ENCODE results near the gene TMX3. TPM values are rescaled to one million over a fixed set of nuclear protein-coding genes. Genes with fewer than 3 reads are reported as not detected.

Gene TMX3
- total and polyA plus RNA-seq, 8 donors = 48.3 to 98.7 (median 85.5) TPM

GRCh38 chr18:68757126-68757525 is 42.2 kb upstream of the TMX3 start:
- DNase-seq (no peak), ATAC-seq (no peak)
- peaks cover 0 to 13% of the 10 kb centered on the region in 2 donors for H3K9me3 ChIP-seq
- H3K27me3 ChIP-seq = no peaks in the 10 kb centered on the region
- no peaks in the 10 kb centered on the region for H3K36me3 ChIP-seq
- no peak overlapping the region for H3K27ac ChIP-seq
- TF ChIP-seq CTCF (IDR thresholded peaks at IDR 0.05) = no peak
- no peaks in the 10 kb centered on the region for H3K4me1 ChIP-seq
- no peak overlapping the region for H3K4me3 ChIP-seq
- intact Hi-C loops (cut with DNase I) = no loop called here

GRCh38 chr18:68742206-68742605 is 27.3 kb upstream of the TMX3 start:
- no peak for TF ChIP-seq CTCF (IDR thresholded peaks at IDR 0.05)
- no peaks in the 10 kb centered on the region for H3K9me3 ChIP-seq
- intact Hi-C loops (cut with DNase I) = no loop called here
- H3K27ac ChIP-seq = no peak overlapping the region
- no peak overlapping the region for H3K4me3 ChIP-seq
- no peaks in the 10 kb centered on the region for H3K36me3 ChIP-seq
- no peaks in the 10 kb centered on the region for H3K27me3 ChIP-seq
- no peaks in the 10 kb centered on the region for H3K4me1 ChIP-seq
- ATAC-seq = no peak
- no peak for DNase-seq

- Histone ChIP-seq H3K4me1 (no peaks in the 10 kb centered on the region), H3K4me3 (no peak overlapping the region), H3K27me3 (no peaks in the 10 kb centered on the region), H3K36me3 (no peaks in the 10 kb centered on the region), H3K27ac (no peak overlapping the region), H3K9me3 (no peaks in the 10 kb centered on the region)
- no peak for DNase-seq
- intact Hi-C loops (cut with DNase I) = no loop called here
- ATAC-seq = no peak
- TF ChIP-seq CTCF (IDR thresholded peaks at IDR 0.05) = no peak
Measured at GRCh38 chr18:68740966-68741365, 26.1 kb upstream of the TMX3 start.

GRCh38 chr18:68739462-68739861 is 24.6 kb upstream of the TMX3 start:
- no peak for ATAC-seq
- H3K4me1 ChIP-seq = no peaks in the 10 kb centered on the region
- no peaks in the 10 kb centered on the region for H3K9me3 ChIP-seq
- DNase-seq = no peak
- intact Hi-C loops (cut with DNase I) = no loop called here
- H3K4me3 ChIP-seq = no peak overlapping the region
- no peak for TF ChIP-seq CTCF (IDR thresholded peaks at IDR 0.05)
- no peaks in the 10 kb centered on the region for H3K27me3 ChIP-seq
- H3K36me3 ChIP-seq = no peaks in the 10 kb centered on the region
- no peak overlapping the region for H3K27ac ChIP-seq

GRCh38 chr18:68738564-68738963 is 23.7 kb upstream of the TMX3 start:
- Histone ChIP-seq H3K4me1 (no peaks in the 10 kb centered on the region), H3K9me3 (no peaks in the 10 kb centered on the region), H3K27ac (no peak overlapping the region), H3K27me3 (no peaks in the 10 kb centered on the region), H3K36me3 (no peaks in the 10 kb centered on the region), H3K4me3 (no peak overlapping the region)
- DNase-seq (no peak), ATAC-seq (no peak)
- no peak for TF ChIP-seq CTCF (IDR thresholded peaks at IDR 0.05)
- intact Hi-C loops (cut with DNase I) = no loop called here
